ENCODE data around the gene PSD4.

The PSD4 gene

GRCh38 chr2:113149553-113150257 is 24.1 kb upstream of the PSD4 start:
- DNase-seq (ENCODE audit: insufficient read length): no peak
- no peak for FAIRE-seq
- TF ChIP-seq TAF1 (IDR thresholded peaks at IDR 0.05; ENCODE audit: borderline replicate concordance, low read depth, low read length) (no peak), POLR2AphosphoS5 (IDR thresholded peaks at IDR 0.05; ENCODE audit: low read depth, low read length) (no peak), POLR2A (IDR thresholded peaks at IDR 0.05; ENCODE audit: low read depth, low read length) (no peak)

- FAIRE-seq (no peak), DNase-seq (ENCODE audit: insufficient read length) (no peak)
- no peak for TF ChIP-seq POLR2AphosphoS5 (IDR thresholded peaks at IDR 0.05; ENCODE audit: low read depth, low read length)
- TF ChIP-seq TAF1 (IDR thresholded peaks at IDR 0.05; ENCODE audit: borderline replicate concordance, low read depth, low read length): no peak
- TF ChIP-seq POLR2A (IDR thresholded peaks at IDR 0.05; ENCODE audit: low read depth, low read length): no peak
Observed at GRCh38 chr2:113150258-113150601, 23.5 kb upstream of the PSD4 start.

- FAIRE-seq (no peak), DNase-seq (ENCODE audit: insufficient read length) (no peak)
- no peak for TF ChIP-seq POLR2AphosphoS5 (IDR thresholded peaks at IDR 0.05; ENCODE audit: low read depth, low read length)
- TF ChIP-seq TAF1 (IDR thresholded peaks at IDR 0.05; ENCODE audit: borderline replicate concordance, low read depth, low read length): no peak
- no peak for TF ChIP-seq POLR2A (IDR thresholded peaks at IDR 0.05; ENCODE audit: low read depth, low read length)
Observed at GRCh38 chr2:113155331-113155730, 18.4 kb upstream of the PSD4 start.

- DNase-seq (ENCODE audit: insufficient read length) (no peak), FAIRE-seq (peak; percentile 83)
- no peak for TF ChIP-seq POLR2AphosphoS5 (IDR thresholded peaks at IDR 0.05; ENCODE audit: low read depth, low read length)
- TF ChIP-seq POLR2A (IDR thresholded peaks at IDR 0.05; ENCODE audit: low read depth, low read length): no peak
Observed at GRCh38 chr2:113156278-113157117, 17.3 kb upstream of the PSD4 start.

- DNase-seq (ENCODE audit: insufficient read length): peak; percentile 58
- no peak for TF ChIP-seq TAF1 (IDR thresholded peaks at IDR 0.05; ENCODE audit: borderline replicate concordance, low read depth, low read length)
- TF ChIP-seq POLR2A (IDR thresholded peaks at IDR 0.05; ENCODE audit: low read depth, low read length): no peak
- TF ChIP-seq POLR2AphosphoS5 (IDR thresholded peaks at IDR 0.05; ENCODE audit: low read depth, low read length): no peak
- peak; percentile 58 for FAIRE-seq
Observed at GRCh38 chr2:113157118-113157896, 16.5 kb upstream of the PSD4 start.

GRCh38 chr2:113157897-113158753 is 15.6 kb upstream of the PSD4 start:
- no peak for TF ChIP-seq POLR2AphosphoS5 (IDR thresholded peaks at IDR 0.05; ENCODE audit: low read depth, low read length)
- no peak for TF ChIP-seq POLR2A (IDR thresholded peaks at IDR 0.05; ENCODE audit: low read depth, low read length)
- no peak for TF ChIP-seq TAF1 (IDR thresholded peaks at IDR 0.05; ENCODE audit: borderline replicate concordance, low read depth, low read length)
- no peak for FAIRE-seq
- DNase-seq (ENCODE audit: insufficient read length): no peak

- DNase-seq (ENCODE audit: insufficient read length) (no peak), FAIRE-seq (no peak)
- no peak for TF ChIP-seq POLR2AphosphoS5 (IDR thresholded peaks at IDR 0.05; ENCODE audit: low read depth, low read length)
- TF ChIP-seq POLR2A (IDR thresholded peaks at IDR 0.05; ENCODE audit: low read depth, low read length): no peak
- no peak for TF ChIP-seq TAF1 (IDR thresholded peaks at IDR 0.05; ENCODE audit: borderline replicate concordance, low read depth, low read length)
Observed at GRCh38 chr2:113158884-113159553, 14.8 kb upstream of the PSD4 start.

- DNase-seq (ENCODE audit: insufficient read length): no peak
- TF ChIP-seq TAF1 (IDR thresholded peaks at IDR 0.05; ENCODE audit: borderline replicate concordance, low read depth, low read length) (no peak), POLR2AphosphoS5 (IDR thresholded peaks at IDR 0.05; ENCODE audit: low read depth, low read length) (no peak), POLR2A (IDR thresholded peaks at IDR 0.05; ENCODE audit: low read depth, low read length) (no peak)
- no peak for FAIRE-seq
Observed at GRCh38 chr2:113160248-113160647, 13.5 kb upstream of the PSD4 start.

GRCh38 chr2:113160962-113161361 is 12.8 kb upstream of the PSD4 start:
- FAIRE-seq (no peak), DNase-seq (ENCODE audit: insufficient read length) (no peak)

GRCh38 chr2:113162173-113162572 is 11.6 kb upstream of the PSD4 start:
- no peak for TF ChIP-seq TAF1 (IDR thresholded peaks at IDR 0.05; ENCODE audit: borderline replicate concordance, low read depth, low read length)
- no peak for TF ChIP-seq POLR2AphosphoS5 (IDR thresholded peaks at IDR 0.05; ENCODE audit: low read depth, low read length)
- no peak for TF ChIP-seq POLR2A (IDR thresholded peaks at IDR 0.05; ENCODE audit: low read depth, low read length)
- DNase-seq (ENCODE audit: insufficient read length) (no peak), FAIRE-seq (no peak)

More at GRCh38 chr2:113160962-113161361, 12.8 kb upstream of the PSD4 start:
- TF ChIP-seq POLR2AphosphoS5 (IDR thresholded peaks at IDR 0.05; ENCODE audit: low read depth, low read length) (no peak), POLR2A (IDR thresholded peaks at IDR 0.05; ENCODE audit: low read depth, low read length) (no peak), TAF1 (IDR thresholded peaks at IDR 0.05; ENCODE audit: borderline replicate concordance, low read depth, low read length) (no peak)
